Measurements from ENCODE around the gene NT5C1B.

DNA sequence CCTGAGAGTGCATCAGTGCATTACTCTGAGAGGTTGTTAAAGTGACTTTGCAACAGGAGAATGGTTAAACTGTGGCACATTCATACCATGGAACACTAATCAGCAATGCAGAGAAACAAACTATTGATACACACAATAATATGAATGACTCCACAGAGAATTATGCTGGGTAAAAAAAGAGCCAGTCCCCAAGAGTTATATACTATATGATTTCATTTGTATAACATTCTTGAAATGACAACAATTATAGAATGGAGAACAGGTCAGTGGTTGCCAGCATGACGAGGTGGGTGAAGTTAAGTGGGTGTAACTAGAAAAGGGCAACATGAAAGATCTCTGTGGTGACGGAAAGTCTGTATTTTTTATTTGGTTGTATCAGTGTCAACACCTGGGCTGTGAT is 3.0 kb upstream of the NT5C1B start:
- no peak for TF ChIP-seq EZH2phosphoT487 (IDR thresholded peaks at IDR 0.05; ENCODE audit: low read depth)
- TF ChIP-seq, protein P1, sequence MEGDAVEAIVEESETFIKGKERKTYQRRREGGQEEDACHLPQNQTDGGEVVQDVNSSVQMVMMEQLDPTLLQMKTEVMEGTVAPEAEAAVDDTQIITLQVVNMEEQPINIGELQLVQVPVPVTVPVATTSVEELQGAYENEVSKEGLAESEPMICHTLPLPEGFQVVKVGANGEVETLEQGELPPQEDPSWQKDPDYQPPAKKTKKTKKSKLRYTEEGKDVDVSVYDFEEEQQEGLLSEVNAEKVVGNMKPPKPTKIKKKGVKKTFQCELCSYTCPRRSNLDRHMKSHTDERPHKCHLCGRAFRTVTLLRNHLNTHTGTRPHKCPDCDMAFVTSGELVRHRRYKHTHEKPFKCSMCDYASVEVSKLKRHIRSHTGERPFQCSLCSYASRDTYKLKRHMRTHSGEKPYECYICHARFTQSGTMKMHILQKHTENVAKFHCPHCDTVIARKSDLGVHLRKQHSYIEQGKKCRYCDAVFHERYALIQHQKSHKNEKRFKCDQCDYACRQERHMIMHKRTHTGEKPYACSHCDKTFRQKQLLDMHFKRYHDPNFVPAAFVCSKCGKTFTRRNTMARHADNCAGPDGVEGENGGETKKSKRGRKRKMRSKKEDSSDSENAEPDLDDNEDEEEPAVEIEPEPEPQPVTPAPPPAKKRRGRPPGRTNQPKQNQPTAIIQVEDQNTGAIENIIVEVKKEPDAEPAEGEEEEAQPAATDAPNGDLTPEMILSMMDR (IDR thresholded peaks at IDR 0.05; ENCODE audit: low read depth, low read length), result no peak
